Epithelial cell of esophagus (primary cell): ENCODE data around the gene TOR1AIP2.

Source experiments
- DNase-seq: peaks from one replicate; pipeline ENCODE4 v3.0.0; 2010; ENCODE audit warnings: low read depth
- H3K4me3 ChIP-seq: 2 replicates; pipeline ENCODE4 v1.5.1; 2011; ENCODE audit warnings: mild to moderate bottlenecking, low read length, control low read depth
- TF ChIP-seq, protein P1 (sequence below): IDR thresholded peaks from 2 replicates; pipeline ENCODE4 v1.5.1; 2011; ENCODE audit warnings: low read depth, mild to moderate bottlenecking, low read length, control low read depth, inconsistent platforms; ENCODE audit not compliant: insufficient read depth; ENCODE audit errors: missing control alignments

Gene TOR1AIP2

GRCh38 chr1:179883745-179884138, 6.1 kb upstream of the TOR1AIP2 start:
- H3K4me3 ChIP-seq = peak overlapping the region; percentile 81
- TF ChIP-seq, protein P1, sequence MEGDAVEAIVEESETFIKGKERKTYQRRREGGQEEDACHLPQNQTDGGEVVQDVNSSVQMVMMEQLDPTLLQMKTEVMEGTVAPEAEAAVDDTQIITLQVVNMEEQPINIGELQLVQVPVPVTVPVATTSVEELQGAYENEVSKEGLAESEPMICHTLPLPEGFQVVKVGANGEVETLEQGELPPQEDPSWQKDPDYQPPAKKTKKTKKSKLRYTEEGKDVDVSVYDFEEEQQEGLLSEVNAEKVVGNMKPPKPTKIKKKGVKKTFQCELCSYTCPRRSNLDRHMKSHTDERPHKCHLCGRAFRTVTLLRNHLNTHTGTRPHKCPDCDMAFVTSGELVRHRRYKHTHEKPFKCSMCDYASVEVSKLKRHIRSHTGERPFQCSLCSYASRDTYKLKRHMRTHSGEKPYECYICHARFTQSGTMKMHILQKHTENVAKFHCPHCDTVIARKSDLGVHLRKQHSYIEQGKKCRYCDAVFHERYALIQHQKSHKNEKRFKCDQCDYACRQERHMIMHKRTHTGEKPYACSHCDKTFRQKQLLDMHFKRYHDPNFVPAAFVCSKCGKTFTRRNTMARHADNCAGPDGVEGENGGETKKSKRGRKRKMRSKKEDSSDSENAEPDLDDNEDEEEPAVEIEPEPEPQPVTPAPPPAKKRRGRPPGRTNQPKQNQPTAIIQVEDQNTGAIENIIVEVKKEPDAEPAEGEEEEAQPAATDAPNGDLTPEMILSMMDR = no peak
- DNase-seq = peak; percentile 97

DNA sequence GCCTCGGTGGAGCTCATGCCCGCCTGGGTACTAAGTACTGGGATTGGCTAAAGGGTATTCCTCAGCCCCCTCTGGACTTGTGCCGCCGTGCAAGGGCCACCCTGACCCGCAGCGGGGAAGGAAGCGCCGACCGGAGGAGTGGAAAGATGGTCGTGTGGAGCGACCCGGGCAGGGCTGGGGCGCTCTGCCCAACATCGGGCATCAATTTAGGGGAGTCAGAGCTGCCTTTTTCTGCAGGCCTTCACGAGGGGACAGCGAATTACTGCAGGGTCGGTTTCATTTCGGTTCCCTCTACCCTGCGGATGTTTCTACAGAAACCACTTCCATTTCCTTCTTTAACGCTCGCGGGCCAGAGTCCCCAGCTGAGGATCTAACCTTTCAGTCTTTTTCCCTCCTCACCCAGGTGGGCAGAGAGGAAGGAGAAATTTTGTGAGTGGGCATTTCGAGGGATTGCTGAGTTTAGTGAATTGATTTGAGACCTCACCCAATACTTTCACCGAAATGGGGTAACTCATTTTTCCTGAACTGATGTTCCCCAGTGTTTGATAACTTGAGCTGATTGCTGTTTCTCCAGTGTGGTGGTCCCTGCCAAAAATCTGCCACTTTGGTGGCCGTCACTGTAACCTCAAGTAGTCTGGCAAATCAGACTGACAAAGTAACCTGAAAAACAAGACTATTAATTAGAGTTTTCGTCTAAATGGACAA, 5.6 kb upstream of the TOR1AIP2 start:
- DNase-seq = no peak
- peak overlapping the region; percentile 81 for H3K4me3 ChIP-seq
- TF ChIP-seq, protein P1 = no peak

- peak within 1 kb of the TSS; percentile 81 for H3K4me3 ChIP-seq
- DNase-seq = peak; percentile 98
- TF ChIP-seq, protein P1 = peak; percentile 52
Measured at GRCh38 chr1:179882253-179883039, 4.8 kb upstream of the TOR1AIP2 start, which contains the start of gene TOR1AIP1. Gene TOR1AIP1, plus strand, starts transcription at chr1:179882285. Its CDS starts 218 bp downstream, at chr1:179882503.

- peak; percentile 87 for DNase-seq
- TF ChIP-seq, protein P1 = no peak
- peak overlapping the region; percentile 81 for H3K4me3 ChIP-seq
Measured at GRCh38 chr1:179881642-179882252, 4.1 kb upstream of the TOR1AIP2 start.

GRCh38 chr1:179879797-179880196, 2.2 kb upstream of the TOR1AIP2 start:
- TF ChIP-seq, protein P1 = no peak
- no peak overlapping the region for H3K4me3 ChIP-seq
- DNase-seq = no peak

DNA sequence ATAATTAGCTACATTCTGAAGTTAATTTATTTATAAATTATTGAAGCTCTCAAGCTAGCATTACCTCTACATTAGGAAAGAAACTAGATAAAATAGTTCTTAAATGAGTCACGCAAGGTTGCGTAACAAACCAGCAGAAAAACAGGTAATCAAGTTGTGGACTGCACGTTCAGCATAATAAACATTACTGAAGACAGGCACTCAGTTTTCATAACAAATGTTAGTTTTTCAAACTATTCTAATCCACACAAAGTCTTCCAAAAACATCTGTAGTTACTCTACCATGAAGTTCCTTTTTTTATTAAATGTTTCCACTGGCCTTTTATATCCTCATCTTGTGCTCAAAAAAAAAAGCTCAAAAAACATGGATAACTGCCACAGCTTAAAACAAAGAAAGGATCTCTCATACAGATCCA, 1.3 kb downstream of the TOR1AIP2 start:
- peak overlapping the region; percentile 58 for H3K4me3 ChIP-seq
- TF ChIP-seq, protein P1 = no peak
- peak; percentile 90 for DNase-seq
